Measurements from ENCODE around the gene PEX14. TPM values are rescaled to one million over a fixed set of nuclear protein-coding genes. Genes with fewer than 3 reads are reported as not detected.

PEX14 gene
- total RNA-seq, 1 experiment from 2014 or later: 9.1 TPM

DNA sequence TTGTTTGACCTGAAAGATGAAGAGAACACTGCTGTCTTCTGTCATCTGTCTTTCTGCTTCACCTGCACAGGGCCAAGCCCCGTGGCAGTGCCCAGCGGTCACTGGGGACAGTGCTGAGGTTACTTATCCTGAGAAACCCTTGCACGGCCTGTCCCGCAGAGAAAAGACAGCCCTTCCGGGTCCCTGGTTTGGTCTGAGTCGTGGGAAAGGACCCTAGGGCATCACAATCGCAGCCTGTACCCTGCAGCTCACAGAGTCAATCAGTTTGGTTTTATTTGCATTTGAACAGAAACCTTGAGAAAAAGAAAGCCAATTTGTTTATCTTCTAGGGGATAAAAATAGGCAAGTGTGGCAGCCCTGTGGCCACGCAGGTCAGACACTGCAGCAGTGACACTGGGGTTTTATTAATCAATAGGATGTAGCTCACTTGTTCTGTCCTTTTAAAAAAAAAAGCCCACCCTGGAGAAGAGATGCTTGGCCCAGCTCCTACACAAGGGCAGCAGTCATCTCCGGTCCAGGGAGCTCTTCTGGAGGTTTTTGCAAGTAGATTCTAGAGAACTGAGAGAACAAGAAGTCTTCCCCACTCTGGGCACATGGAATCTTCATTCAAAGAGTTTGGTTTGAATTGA is 120.0 kb downstream of the PEX14 start:
- H3K9me3 ChIP-seq (ENCODE audit: low read length): no peaks in the 10 kb centered on the region
- H3K27me3 ChIP-seq (ENCODE audit: low read length): no peaks in the 10 kb centered on the region
- peak overlapping the region; percentile 64 for H3K27ac ChIP-seq (ENCODE audit: low read length)
- no peaks in the 10 kb centered on the region for H4K20me1 ChIP-seq (ENCODE audit: insufficient read depth, low read depth, low read length)
- DNase-seq: peak; percentile 49
- peaks cover 29% of the 10 kb centered on the region for H3K4me1 ChIP-seq (ENCODE audit: low read length)
- H3K36me3 ChIP-seq (ENCODE audit: insufficient read depth, low read length): no peaks in the 10 kb centered on the region
- H3K9me2 ChIP-seq (replicated peaks; ENCODE audit: insufficient read depth, low read length): no peaks in the 10 kb centered on the region
- H2AFZ ChIP-seq (ENCODE audit: low read length): peak overlapping the region; percentile 38; the same call in 1 of the 2 replicates
- peak overlapping the region; percentile 61 for H3K4me2 ChIP-seq (ENCODE audit: low read depth, low read length, poor library complexity, severe bottlenecking)
- peaks cover 31% of the 10 kb centered on the region for H3K79me2 ChIP-seq (ENCODE audit: low read length)
- H3K9ac ChIP-seq (ENCODE audit: low read length): peak overlapping the region; percentile 58
- H3K4me3 ChIP-seq (ENCODE audit: low read length): peak overlapping the region; percentile 48; the same call in 1 of the 2 replicates

GRCh38 chr1:10596780-10597179 is 122.0 kb downstream of the PEX14 start:
- no peaks in the 10 kb centered on the region for H3K27me3 ChIP-seq (ENCODE audit: low read length)

DNA sequence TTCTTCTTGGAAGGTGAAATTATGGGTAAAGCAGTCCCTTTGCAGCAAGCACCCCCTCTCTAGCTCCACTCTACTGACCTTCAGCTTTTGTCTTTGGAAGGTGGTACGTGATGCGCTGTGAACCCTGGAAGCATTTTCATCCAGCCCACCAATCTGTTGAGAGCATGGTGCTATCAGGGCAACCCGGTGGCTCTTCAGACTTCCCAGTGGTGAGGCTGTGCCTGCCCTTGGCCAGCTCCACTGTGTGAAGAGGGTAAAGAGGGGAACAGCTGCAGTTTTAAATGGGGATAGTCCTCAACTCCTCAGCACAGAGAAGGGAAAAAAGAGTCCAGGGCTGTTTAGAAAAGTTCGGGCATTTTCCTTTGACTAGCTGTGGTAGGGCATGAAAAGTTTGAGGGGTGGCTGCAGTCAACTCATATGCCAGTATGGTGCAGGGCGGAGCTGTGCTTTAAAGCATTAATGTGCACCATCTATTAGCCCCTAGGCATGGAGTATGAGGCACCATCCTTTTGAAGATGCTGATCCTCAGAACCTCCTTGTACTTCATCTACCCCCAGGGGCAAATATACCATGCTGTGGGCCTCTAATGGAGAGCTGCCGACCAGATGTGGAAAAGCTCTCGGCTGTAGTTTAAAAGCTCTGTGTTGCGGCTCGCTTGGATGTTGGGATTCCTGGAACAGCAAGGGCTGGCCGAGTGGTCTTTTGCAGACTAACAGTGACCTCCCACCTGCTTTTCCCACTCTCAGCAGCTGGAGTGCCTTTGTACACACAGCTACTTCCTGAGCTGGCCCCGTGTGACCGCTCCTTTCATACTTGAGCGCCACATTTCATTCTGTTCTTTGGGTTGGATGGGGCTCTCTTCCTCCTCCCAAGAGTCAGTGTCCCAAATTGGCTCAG is 123.0 kb downstream of the PEX14 start:
- no peak for DNase-seq
- Histone ChIP-seq H3K27ac (ENCODE audit: low read length) (no peak overlapping the region), H3K9me2 (replicated peaks; ENCODE audit: insufficient read depth, low read length) (no peaks in the 10 kb centered on the region), H3K4me2 (ENCODE audit: low read depth, low read length, poor library complexity, severe bottlenecking) (no peak overlapping the region), H3K9ac (ENCODE audit: low read length) (no peak overlapping the region), H3K27me3 (ENCODE audit: low read length) (no peaks in the 10 kb centered on the region), H4K20me1 (ENCODE audit: insufficient read depth, low read depth, low read length) (no peaks in the 10 kb centered on the region), H3K36me3 (ENCODE audit: insufficient read depth, low read length) (no peaks in the 10 kb centered on the region), H3K4me1 (ENCODE audit: low read length) (peaks cover 27% of the 10 kb centered on the region), H2AFZ (ENCODE audit: low read length) (no peak overlapping the region), H3K4me3 (ENCODE audit: low read length) (no peak overlapping the region), H3K9me3 (ENCODE audit: low read length) (no peaks in the 10 kb centered on the region), H3K79me2 (ENCODE audit: low read length) (peaks cover 18% of the 10 kb centered on the region)

More at GRCh38 chr1:10596780-10597179, 122.0 kb downstream of the PEX14 start:
- Histone ChIP-seq H3K4me3 (ENCODE audit: low read length) (no peak overlapping the region), H3K4me1 (ENCODE audit: low read length) (peaks cover 29% of the 10 kb centered on the region), H3K4me2 (ENCODE audit: low read depth, low read length, poor library complexity, severe bottlenecking) (no peak overlapping the region), H3K27ac (ENCODE audit: low read length) (no peak overlapping the region), H3K9me3 (ENCODE audit: low read length) (no peaks in the 10 kb centered on the region), H2AFZ (ENCODE audit: low read length) (no peak overlapping the region), H4K20me1 (ENCODE audit: insufficient read depth, low read depth, low read length) (no peaks in the 10 kb centered on the region), H3K79me2 (ENCODE audit: low read length) (peaks cover 26% of the 10 kb centered on the region), H3K36me3 (ENCODE audit: insufficient read depth, low read length) (no peaks in the 10 kb centered on the region), H3K9me2 (replicated peaks; ENCODE audit: insufficient read depth, low read length) (no peaks in the 10 kb centered on the region), H3K9ac (ENCODE audit: low read length) (no peak overlapping the region)
- DNase-seq: no peak

GRCh38 chr1:10598389-10598702 is 123.6 kb downstream of the PEX14 start:
- no peak overlapping the region for H3K9ac ChIP-seq (ENCODE audit: low read length)
- H3K4me1 ChIP-seq (ENCODE audit: low read length): peaks cover 21% of the 10 kb centered on the region
- no peak overlapping the region for H2AFZ ChIP-seq (ENCODE audit: low read length)
- no peak for DNase-seq
- H3K27me3 ChIP-seq (ENCODE audit: low read length): no peaks in the 10 kb centered on the region
- no peaks in the 10 kb centered on the region for H4K20me1 ChIP-seq (ENCODE audit: insufficient read depth, low read depth, low read length)
- H3K4me2 ChIP-seq (ENCODE audit: low read depth, low read length, poor library complexity, severe bottlenecking): no peak overlapping the region
- H3K36me3 ChIP-seq (ENCODE audit: insufficient read depth, low read length): no peaks in the 10 kb centered on the region
- no peak overlapping the region for H3K4me3 ChIP-seq (ENCODE audit: low read length)
- H3K9me2 ChIP-seq (replicated peaks; ENCODE audit: insufficient read depth, low read length): no peaks in the 10 kb centered on the region
- H3K27ac ChIP-seq (ENCODE audit: low read length): no peak overlapping the region
- no peaks in the 10 kb centered on the region for H3K9me3 ChIP-seq (ENCODE audit: low read length)
- H3K79me2 ChIP-seq (ENCODE audit: low read length): peaks cover 12% of the 10 kb centered on the region

DNA sequence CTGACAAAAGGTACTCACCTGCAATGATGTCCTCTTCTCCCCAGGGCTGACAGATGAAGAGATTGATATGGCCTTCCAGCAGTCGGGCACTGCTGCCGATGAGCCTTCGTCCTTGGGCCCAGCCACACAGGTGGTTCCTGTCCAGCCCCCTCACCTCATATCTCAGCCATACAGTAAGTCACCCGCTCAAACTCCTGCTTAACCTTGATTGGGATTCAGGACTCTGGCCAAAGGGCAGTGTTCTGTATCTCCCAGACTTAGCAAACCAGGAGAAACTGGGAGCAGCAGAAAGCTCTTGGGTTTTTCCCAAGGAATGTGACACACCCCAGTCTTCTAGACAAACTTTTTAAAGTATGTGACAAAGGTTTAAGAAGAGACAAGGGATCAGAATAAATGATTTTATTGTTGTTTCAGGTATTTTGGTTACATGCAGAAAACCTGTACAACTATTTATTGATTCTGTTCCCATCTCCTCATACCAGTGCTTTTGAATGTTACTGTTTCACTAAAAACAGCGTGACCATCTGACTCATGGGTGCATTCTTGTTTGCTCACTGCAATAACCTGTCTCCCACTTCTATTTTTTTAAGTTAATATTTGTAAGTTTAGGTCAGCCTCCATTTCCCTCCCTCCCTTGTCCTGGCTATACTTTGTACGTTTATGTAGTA is 124.6 kb downstream of the PEX14 start:
- Histone ChIP-seq H3K4me3 (ENCODE audit: low read length) (no peak overlapping the region), H3K9me3 (ENCODE audit: low read length) (no peaks in the 10 kb centered on the region), H3K27ac (ENCODE audit: low read length) (no peak overlapping the region), H3K4me2 (ENCODE audit: low read depth, low read length, poor library complexity, severe bottlenecking) (no peak overlapping the region), H4K20me1 (ENCODE audit: insufficient read depth, low read depth, low read length) (no peaks in the 10 kb centered on the region), H3K36me3 (ENCODE audit: insufficient read depth, low read length) (no peaks in the 10 kb centered on the region), H3K27me3 (ENCODE audit: low read length) (no peaks in the 10 kb centered on the region), H2AFZ (ENCODE audit: low read length) (no peak overlapping the region), H3K4me1 (ENCODE audit: low read length) (peaks cover 11% of the 10 kb centered on the region), H3K79me2 (ENCODE audit: low read length) (peaks cover 4% of the 10 kb centered on the region; the same call in 1 of the 2 replicates), H3K9me2 (replicated peaks; ENCODE audit: insufficient read depth, low read length) (no peaks in the 10 kb centered on the region), H3K9ac (ENCODE audit: low read length) (no peak overlapping the region)
- no peak for DNase-seq

DNA sequence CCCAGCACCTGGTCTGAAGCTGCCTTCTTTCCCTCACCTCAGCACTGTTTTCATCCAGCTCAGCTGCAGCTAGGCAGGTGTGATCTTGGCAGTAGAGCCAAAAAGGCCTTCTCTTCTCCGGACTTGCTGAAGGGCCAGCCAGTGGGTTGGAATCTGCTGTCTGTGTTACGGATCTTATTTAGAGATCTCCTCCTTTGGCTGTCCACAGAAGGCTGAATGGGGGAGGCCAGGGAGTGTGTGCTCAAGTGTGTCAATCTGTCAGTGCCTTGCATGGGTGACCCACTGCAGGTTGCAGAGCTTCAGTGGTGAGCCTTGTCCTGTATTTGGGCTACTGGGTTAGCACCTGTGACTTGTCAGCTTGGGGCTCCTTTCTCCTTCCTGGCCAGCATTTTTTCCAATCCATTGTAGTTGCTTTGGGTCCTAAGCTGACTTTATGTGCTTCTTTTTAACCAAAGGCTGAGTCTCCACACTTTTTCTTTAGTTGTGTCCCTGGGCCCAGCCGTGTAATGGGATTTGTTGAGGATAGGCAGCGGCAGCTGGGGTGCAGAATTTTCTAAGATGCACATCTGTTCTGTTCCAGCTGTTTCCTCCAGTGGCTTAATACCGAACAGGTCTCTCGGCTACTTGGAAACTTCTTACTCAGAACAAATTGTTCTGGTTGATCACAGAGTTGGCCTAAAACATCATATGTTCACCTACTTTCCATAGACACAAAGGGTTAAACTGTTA is 126.8 kb downstream of the PEX14 start:
- no peak for DNase-seq
- Histone ChIP-seq H3K4me2 (ENCODE audit: low read depth, low read length, poor library complexity, severe bottlenecking) (no peak overlapping the region), H3K27me3 (ENCODE audit: low read length) (no peaks in the 10 kb centered on the region), H3K4me1 (ENCODE audit: low read length) (no peaks in the 10 kb centered on the region), H3K9me2 (replicated peaks; ENCODE audit: insufficient read depth, low read length) (no peaks in the 10 kb centered on the region), H3K36me3 (ENCODE audit: insufficient read depth, low read length) (no peaks in the 10 kb centered on the region), H3K79me2 (ENCODE audit: low read length) (no peaks in the 10 kb centered on the region; the same call in 1 of the 2 replicates), H3K4me3 (ENCODE audit: low read length) (no peak overlapping the region), H3K27ac (ENCODE audit: low read length) (no peak overlapping the region), H3K9me3 (ENCODE audit: low read length) (no peaks in the 10 kb centered on the region), H2AFZ (ENCODE audit: low read length) (no peak overlapping the region), H4K20me1 (ENCODE audit: insufficient read depth, low read depth, low read length) (no peaks in the 10 kb centered on the region), H3K9ac (ENCODE audit: low read length) (no peak overlapping the region)

DNA sequence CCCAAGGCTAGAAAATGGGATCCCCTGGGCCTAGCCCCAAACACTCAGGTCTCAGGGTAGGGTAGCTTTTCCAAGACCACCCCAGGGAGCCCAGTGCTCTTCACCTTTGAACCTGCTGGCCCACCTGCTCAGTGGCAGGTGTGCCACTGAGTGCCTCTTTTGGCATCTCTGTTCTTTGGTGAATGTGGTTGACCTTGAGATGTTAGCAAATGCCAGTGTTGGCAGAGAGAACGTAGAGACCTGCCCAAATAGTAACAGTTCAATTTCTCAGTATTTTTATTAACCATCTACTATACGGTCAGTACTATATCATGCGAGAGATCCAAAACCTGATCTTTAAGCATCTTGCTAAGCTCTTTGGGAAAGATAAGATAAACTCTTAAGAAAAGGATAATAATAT is 128.2 kb downstream of the PEX14 start:
- H3K4me3 ChIP-seq (ENCODE audit: low read length): no peak overlapping the region
- no peak overlapping the region for H3K9ac ChIP-seq (ENCODE audit: low read length)
- no peaks in the 10 kb centered on the region for H3K4me1 ChIP-seq (ENCODE audit: low read length)
- peaks cover 10% of the 10 kb centered on the region; the same call in 1 of the 2 replicates for H3K79me2 ChIP-seq (ENCODE audit: low read length)
- H3K27me3 ChIP-seq (ENCODE audit: low read length): no peaks in the 10 kb centered on the region
- no peak overlapping the region for H3K27ac ChIP-seq (ENCODE audit: low read length)
- H3K9me3 ChIP-seq (ENCODE audit: low read length): no peaks in the 10 kb centered on the region
- H3K9me2 ChIP-seq (replicated peaks; ENCODE audit: insufficient read depth, low read length): no peaks in the 10 kb centered on the region
- no peak overlapping the region for H3K4me2 ChIP-seq (ENCODE audit: low read depth, low read length, poor library complexity, severe bottlenecking)
- H2AFZ ChIP-seq (ENCODE audit: low read length): no peak overlapping the region
- no peak for DNase-seq
- no peaks in the 10 kb centered on the region for H3K36me3 ChIP-seq (ENCODE audit: insufficient read depth, low read length)
- H4K20me1 ChIP-seq (ENCODE audit: insufficient read depth, low read depth, low read length): no peaks in the 10 kb centered on the region

Measured in Karpas-422 (cell line).